ENCODE measurements around the gene BARX1.

BARX1 gene

GRCh38 chr9:93960221-93960970 lies 5.2 kb upstream of the BARX1 start:
- no peaks in the 10 kb centered on the region for H3K4me1 ChIP-seq (ENCODE audit: control insufficient read depth, insufficient read depth, low read length)
- ChIA-PET CTCF (interaction anchor here (0.7 to 6.4 kb wide), 4 partner anchors 37 to 344 kb away, joined by 3 to 96 read pairs (median 4); no protein-coding TSS in a partner anchor), POLR2A (no interaction called here)
- H3K36me3 ChIP-seq (ENCODE audit: control insufficient read depth in 2 of 2, insufficient read depth in 1 of 2, low read length in 2 of 2): no peaks in the 10 kb centered on the region
- H3K9me3 ChIP-seq (ENCODE audit: control insufficient read depth, insufficient read depth, low read depth, low read length): no peaks in the 10 kb centered on the region
- H3K27ac ChIP-seq (ENCODE audit: extremely low read depth, low read depth, low read length): no peak overlapping the region
- TF ChIP-seq ZBTB17 (tag by site-specific recombination; IDR thresholded peaks at IDR 0.05) (no peak), FEZF1 (tag by site-specific recombination; IDR thresholded peaks at IDR 0.05) (no peak), ZNF335 (tag by site-specific recombination; conservative IDR thresholded peaks at IDR 0.05) (no peak), ZFP37 (tag by site-specific recombination; IDR thresholded peaks at IDR 0.05) (no peak), ZNF223 (tag by site-specific recombination; IDR thresholded peaks at IDR 0.05) (no peak), ZNF174 (tag by site-specific recombination; IDR thresholded peaks at IDR 0.05) (no peak), ZNF19 (tag by site-specific recombination; IDR thresholded peaks at IDR 0.05; ENCODE audit: low read depth) (no peak), SCRT1 (tag by site-specific recombination; IDR thresholded peaks at IDR 0.05; ENCODE audit: borderline replicate concordance) (no peak), SP3 (tag by site-specific recombination; IDR thresholded peaks at IDR 0.05) (no peak), ZNF747 (tag by site-specific recombination; IDR thresholded peaks at IDR 0.05) (no peak), REPIN1 (tag by site-specific recombination; IDR thresholded peaks at IDR 0.05; ENCODE audit: low read depth) (no peak), ZNF391 (tag by site-specific recombination; IDR thresholded peaks at IDR 0.05; ENCODE audit: borderline replicate concordance, low read depth) (no peak), ZNF274 (IDR thresholded peaks at IDR 0.05; ENCODE audit: low read length) (no peak), ZNF274 (tag by site-specific recombination; IDR thresholded peaks at IDR 0.05; ENCODE audit: borderline replicate concordance) (no peak), ZBTB44 (tag by site-specific recombination; IDR thresholded peaks at IDR 0.05) (no peak), YY1 (tag by site-specific recombination; IDR thresholded peaks at IDR 0.05) (no peak), ATF2 (tag by site-specific recombination; IDR thresholded peaks at IDR 0.05; ENCODE audit: low read depth) (no peak)
- H3K4me3 ChIP-seq (ENCODE audit: low read depth, low read length): no peak overlapping the region

- Histone ChIP-seq H3K4me1 (ENCODE audit: control insufficient read depth, insufficient read depth, low read length) (no peaks in the 10 kb centered on the region), H3K27ac (ENCODE audit: extremely low read depth, low read depth, low read length) (no peak overlapping the region), H3K4me3 (ENCODE audit: low read depth, low read length) (no peak overlapping the region), H3K9me3 (ENCODE audit: control insufficient read depth, insufficient read depth, low read depth, low read length) (no peaks in the 10 kb centered on the region), H3K36me3 (ENCODE audit: control insufficient read depth in 2 of 2, insufficient read depth in 1 of 2, low read length in 2 of 2) (no peaks in the 10 kb centered on the region)
- TF ChIP-seq ZFHX2 (tag by site-specific recombination; conservative IDR thresholded peaks at IDR 0.05) (no peak), SP2 (tag by site-specific recombination; IDR thresholded peaks at IDR 0.05) (no peak), ZNF792 (tag by site-specific recombination; IDR thresholded peaks at IDR 0.05) (no peak), HIC1 (tag by site-specific recombination; IDR thresholded peaks at IDR 0.05) (no peak), HOXD13 (CRISPR knock-in tag; IDR thresholded peaks at IDR 0.05; ENCODE audit: borderline replicate concordance) (no peak), ZNF155 (tag by site-specific recombination; IDR thresholded peaks at IDR 0.05) (no peak), ZNF701 (tag by site-specific recombination; IDR thresholded peaks at IDR 0.05) (no peak), ZNF221 (tag by site-specific recombination; IDR thresholded peaks at IDR 0.05; ENCODE audit: borderline replicate concordance) (no peak), ZNF768 (tag by site-specific recombination; IDR thresholded peaks at IDR 0.05) (no peak), ZBTB8A (tag by site-specific recombination; IDR thresholded peaks at IDR 0.05) (no peak), ZNF513 (tag by site-specific recombination; IDR thresholded peaks at IDR 0.05) (no peak), KLF8 (tag by site-specific recombination; IDR thresholded peaks at IDR 0.05) (no peak), BCL11B (tag by site-specific recombination; IDR thresholded peaks at IDR 0.05; ENCODE audit: low read depth) (no peak), TRIM28 (IDR thresholded peaks at IDR 0.05; ENCODE audit: borderline replicate concordance, low read length) (no peak)
- ChIA-PET POLR2A (no interaction called here), CTCF (interaction anchor here (0.7 to 1.3 kb wide), 3 partner anchors 17 to 343 kb away, joined by 3 to 5 read pairs (median 4); no protein-coding TSS in a partner anchor)
Observed at GRCh38 chr9:93959739-93960154, 4.6 kb upstream of the BARX1 start.
